HG03139 (cell line): ENCODE results near the gene CCDC78.

Source experiments
- ATAC-seq: cut with Tn5 transposase; IDR thresholded peaks from one replicate; pipeline ENCODE4 v1.9.1; 2021; ENCODE audit not compliant: unreplicated experiment

The CCDC78 gene

DNA sequence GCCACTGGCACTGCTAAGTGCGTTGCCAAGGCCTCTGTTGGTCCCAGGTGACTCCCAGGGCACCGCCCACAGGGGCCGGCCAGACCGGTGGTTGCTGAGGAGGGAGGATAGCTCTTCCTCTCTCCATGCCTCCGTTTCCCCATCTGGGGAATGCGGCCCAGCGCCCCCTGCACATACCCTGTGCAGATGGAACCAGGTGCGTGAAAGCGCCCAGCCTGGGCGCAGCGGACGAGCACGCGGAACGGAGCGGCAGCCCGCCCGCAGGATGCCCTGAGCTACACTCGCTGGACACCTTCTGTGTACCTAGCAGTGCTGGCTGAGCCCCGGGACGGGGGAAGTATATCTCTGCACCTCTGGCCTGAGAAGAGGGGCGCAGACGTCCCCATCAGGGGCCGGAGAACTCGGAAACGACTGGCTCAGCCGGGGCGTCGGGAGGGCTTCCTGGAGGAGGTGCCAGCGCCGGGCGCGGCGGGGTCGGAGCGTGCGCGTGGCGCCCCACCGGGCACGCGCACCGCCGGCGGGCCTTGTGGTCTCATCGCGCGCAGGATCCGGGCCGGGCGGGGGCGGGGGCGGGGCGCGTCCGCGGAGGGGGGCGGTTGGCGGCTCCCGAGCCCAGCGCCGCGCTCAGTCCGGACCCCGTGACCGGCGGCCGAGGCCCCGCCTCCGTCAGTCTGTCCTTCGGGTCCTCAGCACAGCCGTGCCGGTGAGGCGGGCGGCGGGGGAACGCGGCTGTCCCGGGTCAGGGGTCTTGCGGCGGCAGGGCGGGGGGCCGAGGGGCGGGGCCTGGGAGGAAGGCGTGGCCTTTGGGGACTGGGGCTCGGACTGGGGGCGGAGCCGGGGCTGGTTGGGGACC, at the start of gene CCDC78, which contains the start of gene HAGHL:
Gene CCDC78, minus strand, starts transcription at position 6 of the 853 bp plus-strand sequence. CDS start 76 bp downstream, outside the sequence.
Gene HAGHL, plus strand, starts transcription at position 669 of the 853 bp plus-strand sequence. CDS start 404 bp downstream, outside the sequence.
- no peak for ATAC-seq

DNA sequence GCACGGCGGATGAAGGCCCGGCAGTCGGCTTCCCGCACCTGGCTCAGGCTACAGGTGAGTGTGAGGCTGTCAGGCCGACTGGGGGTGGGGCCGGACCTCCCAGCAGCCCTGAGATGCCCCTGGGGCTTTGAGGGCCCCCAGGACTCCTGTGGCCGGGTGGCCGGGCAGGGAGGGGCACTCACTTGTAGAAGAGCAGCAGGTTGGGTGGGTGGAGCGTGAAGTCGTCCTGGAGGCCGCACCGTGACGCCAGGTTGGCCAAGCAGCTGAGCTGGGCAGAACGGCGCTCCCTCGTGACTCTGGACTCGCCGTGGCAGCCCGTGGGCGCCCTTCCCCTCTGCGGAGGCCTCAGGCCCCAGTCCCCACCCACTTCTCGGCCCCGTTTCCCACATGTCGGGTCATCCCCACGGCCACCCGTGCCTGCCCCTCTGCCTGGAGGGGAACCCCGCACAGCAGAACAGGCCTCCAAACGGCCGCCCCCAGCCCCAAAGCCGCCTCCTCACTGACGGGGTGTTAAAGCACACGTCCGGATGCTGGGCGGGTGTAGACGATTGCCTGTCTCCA, 49.1 kb upstream of the CCDC78 start:
- ATAC-seq: no peak

DNA sequence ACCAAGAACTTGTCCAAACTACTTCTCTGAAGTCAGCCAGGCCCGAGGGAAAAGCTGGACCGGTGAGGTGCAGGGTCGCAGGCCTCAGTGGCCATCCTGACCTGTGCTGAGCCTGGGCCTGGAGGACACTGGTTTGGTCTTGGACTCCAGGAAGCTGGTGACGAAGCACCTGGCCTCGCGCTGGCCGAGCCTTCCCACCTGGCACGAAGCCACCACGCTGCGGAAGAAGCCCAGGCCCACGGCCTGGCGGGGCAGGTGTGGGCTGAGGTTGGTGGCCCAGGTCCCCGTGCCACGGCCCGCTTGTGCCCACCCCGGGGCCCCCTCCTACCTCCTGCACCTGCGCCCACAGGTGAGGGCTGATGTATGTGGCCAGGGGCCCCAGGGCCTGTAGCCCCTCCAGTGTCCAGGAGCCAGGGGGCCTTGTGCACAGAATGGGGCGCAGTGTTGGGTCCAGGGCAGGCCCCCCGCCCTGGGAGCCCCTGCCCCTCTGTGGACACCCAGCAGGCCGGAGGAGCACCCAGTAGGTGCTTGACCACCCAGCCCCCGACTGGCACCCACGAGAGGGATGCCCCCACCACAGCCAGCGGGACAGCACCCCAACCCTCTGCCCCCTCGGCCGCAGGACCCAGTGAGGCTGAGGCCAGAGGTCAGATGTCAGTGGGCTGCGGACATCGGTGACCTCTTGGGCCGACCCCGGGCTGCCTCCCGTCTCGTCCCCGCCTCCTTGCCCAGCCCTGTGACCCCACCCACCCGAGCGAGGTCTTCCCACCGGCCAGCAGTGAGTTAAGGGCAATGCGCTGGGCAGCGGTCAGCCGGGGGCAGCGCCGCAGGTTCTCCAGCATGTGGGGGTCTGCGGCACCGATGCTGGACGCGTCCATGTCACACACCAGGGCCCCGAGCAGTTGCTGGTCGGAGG, 48.1 kb upstream of the CCDC78 start:
- ATAC-seq: no peak

- no peak for ATAC-seq
Measured at GRCh38 chr16:772959-773358, 46.7 kb upstream of the CCDC78 start.

DNA sequence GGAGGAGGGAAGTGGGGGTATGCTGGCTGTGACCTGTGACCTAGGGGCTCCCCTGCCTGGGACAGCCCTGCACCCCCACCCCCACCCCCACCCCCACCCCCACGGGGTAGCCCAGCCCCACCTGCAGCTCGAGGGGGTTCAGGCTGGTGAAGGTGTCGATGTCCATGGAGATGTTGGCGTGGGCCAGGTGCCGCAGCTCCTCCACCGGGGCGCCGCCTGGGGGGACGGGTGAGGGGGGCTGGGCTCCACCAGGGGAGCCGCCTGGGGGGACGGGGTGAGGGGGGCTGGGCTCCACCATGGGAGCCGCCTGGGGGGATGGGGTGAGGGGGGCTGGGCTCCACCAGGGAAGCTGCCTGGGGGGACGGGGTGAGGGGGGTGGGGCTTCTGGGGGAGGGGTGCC, 44.2 kb upstream of the CCDC78 start:
- no peak for ATAC-seq

- no peak for ATAC-seq
Measured at GRCh38 chr16:769934-770333, 43.7 kb upstream of the CCDC78 start.

- ATAC-seq: no peak
Measured at GRCh38 chr16:769184-769784, 43.0 kb upstream of the CCDC78 start.

DNA sequence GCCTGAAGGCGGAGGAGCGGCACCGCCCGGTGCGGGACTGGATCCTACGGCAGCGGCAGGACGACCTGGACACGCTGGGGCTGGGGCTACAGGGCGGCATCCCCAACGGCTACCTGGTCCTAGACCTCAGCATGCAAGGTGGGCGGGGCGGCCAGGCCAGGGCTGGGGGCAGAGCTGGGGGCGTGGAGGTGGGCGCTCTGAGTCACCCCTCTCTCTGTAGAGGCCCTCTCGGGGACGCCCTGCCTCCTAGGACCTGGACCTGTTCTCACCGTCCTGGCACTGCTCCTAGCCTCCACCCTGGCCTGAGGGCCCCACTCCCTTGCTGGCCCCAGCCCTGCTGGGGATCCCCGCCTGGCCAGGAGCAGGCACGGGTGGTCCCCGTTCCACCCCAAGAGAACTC, 42.2 kb upstream of the CCDC78 start:
- ATAC-seq: no peak

GRCh38 chr16:767743-768235, 41.5 kb upstream of the CCDC78 start:
- ATAC-seq: no peak

- no peak for ATAC-seq
Measured at GRCh38 chr16:766820-767640, 40.8 kb upstream of the CCDC78 start.

GRCh38 chr16:766008-766819, 40.0 kb upstream of the CCDC78 start:
- ATAC-seq: no peak

- no peak for ATAC-seq
Measured at GRCh38 chr16:765488-765865, 39.2 kb upstream of the CCDC78 start.

GRCh38 chr16:764848-765487, 38.7 kb upstream of the CCDC78 start:
- ATAC-seq: no peak

- no peak for ATAC-seq
Measured at GRCh38 chr16:764184-764750, 38.0 kb upstream of the CCDC78 start.

GRCh38 chr16:763369-764183, 37.3 kb upstream of the CCDC78 start:
- no peak for ATAC-seq

DNA sequence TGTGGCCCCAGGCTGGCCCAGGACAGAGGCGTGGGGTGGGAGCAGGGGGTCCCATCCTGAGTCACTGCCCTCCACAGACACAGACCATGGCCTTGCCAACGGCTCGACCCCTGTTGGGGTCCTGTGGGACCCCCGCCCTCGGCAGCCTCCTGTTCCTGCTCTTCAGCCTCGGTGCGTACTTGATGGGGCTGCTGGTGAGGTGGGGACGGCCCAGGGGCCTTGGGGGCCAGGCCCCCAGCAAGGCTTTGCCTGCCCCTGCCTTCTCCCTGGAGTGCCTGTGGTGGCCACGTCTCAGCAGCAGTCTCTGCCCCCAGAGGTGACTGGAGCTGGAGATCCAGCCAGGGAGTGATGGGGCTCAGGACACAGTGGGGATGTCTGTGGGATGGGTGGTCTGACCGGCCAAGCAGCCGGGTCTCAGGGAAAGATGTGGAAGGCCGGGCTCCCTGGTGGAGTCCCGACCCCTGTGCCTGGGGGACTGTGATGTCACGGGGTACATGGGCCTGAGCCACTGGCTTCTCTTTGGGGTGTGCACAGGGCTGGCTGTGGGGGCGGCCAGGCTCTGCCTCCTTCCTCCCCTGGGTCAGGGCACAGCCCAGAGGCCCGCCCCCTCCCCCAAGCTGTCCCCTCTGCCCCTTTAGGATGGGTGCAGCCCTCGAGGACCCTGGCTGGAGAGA, 36.5 kb upstream of the CCDC78 start:
- no peak for ATAC-seq
